ENCODE measurements around the gene HEXIM1.

Gene HEXIM1

DNA sequence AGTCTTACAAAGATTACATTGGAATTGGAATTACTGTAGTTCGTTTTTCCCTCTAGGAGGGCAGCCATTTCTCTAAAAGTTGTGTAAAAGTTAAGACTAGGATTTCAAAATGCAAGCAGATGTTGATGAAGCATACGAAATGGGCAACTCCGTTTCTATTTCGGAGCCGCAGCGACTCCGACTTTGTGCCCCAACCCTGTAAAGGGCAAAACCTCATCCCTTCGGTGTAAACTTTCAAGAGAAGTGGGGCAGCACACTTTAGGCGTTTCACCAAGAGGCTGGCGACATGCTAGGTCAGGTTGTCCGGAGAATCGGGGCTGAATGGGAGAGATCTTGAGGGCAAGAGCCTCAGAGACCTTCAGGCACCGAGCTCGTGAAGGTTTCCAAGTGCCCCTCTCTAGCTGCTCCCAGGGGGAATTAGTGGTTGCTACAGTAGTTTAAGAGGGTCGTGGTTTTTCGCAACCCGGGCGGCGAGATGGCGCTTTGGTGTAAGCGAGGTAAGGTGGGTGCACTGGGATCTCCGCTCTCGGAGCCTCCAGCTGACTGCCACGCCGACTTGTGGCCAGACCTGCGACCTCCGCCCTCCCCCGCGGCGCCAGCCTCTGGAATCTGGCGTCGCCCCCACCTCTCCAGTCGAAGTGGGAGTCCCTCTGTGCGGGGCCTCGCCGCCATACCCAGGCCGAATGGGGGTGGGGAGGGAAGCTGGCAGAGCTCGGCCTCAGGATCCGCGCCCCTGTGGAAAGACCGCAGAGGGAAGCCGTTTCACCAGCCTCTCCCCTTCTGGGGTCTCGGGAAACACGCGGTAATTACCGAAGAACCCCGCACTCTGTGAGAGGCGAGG is 12.4 kb downstream of the HEXIM1 start:
- Mint-ChIP-seq H3K9me3 (no peaks in the 10 kb centered on the region), H3K36me3 (ENCODE audit: low read depth) (peaks cover 24% of the 10 kb centered on the region), H3K27me3 (ENCODE audit: low read depth) (no peaks in the 10 kb centered on the region), H3K4me3 (peak overlapping the region; percentile 99), H3K4me1 (ENCODE audit: low read depth) (peaks cover 26% of the 10 kb centered on the region), H3K27ac (peak overlapping the region; percentile 99)

- Mint-ChIP-seq H3K36me3 (ENCODE audit: low read depth) (peaks cover 24% of the 10 kb centered on the region), H3K4me1 (ENCODE audit: low read depth) (peaks cover 22% of the 10 kb centered on the region), H3K9me3 (no peaks in the 10 kb centered on the region), H3K27ac (peak within 1 kb of the TSS; percentile 99), H3K4me3 (peak within 1 kb of the TSS; percentile 99), H3K27me3 (ENCODE audit: low read depth) (no peaks in the 10 kb centered on the region)
These were observed 13.2 kb downstream of the HEXIM1 start, which contains the start of gene HEXIM2 for GRCh38 chr17:45161288-45162024. TSS of gene HEXIM2 (plus strand) at chr17:45161875. CDS start at chr17:45162794, 919 bp downstream.

DNA sequence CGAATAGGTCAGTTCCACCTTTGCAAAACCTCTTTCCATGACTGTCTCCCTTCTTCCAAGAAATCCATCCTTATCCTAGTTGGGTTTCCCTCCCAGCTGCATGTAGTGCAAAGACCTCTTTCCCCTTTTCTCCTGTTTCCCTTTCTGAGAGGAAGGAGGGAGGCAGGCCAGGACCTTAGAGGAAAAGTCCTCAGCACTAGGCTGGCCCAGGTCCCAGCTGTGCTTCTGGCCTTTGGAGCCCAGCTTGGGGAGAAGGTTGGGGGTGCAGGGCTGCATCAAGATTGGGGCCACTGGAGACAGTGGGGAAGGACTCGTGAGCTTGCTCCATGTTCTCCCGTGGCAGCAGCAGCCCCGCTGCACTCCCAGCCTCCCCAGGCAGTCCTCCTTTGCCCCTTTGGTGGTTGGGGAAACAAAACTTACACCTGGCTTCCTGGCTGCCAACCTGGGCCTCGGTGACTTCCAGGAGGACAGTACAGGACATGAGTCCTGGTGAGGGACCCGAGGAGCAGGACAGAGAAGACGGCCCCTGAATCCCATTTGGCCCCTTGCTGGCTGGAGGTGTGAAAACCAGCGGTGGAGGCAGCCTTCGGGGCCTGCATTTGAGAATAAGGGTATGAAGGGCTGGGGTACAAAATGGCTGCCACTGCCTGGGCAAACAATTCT is 13.9 kb downstream of the HEXIM1 start:
- Mint-ChIP-seq H3K4me1 (ENCODE audit: low read depth) (peaks cover 22% of the 10 kb centered on the region), H3K36me3 (ENCODE audit: low read depth) (peaks cover 24% of the 10 kb centered on the region), H3K27ac (peak overlapping the region; percentile 99), H3K9me3 (no peaks in the 10 kb centered on the region), H3K4me3 (peak overlapping the region; percentile 99), H3K27me3 (ENCODE audit: low read depth) (no peaks in the 10 kb centered on the region)

DNA sequence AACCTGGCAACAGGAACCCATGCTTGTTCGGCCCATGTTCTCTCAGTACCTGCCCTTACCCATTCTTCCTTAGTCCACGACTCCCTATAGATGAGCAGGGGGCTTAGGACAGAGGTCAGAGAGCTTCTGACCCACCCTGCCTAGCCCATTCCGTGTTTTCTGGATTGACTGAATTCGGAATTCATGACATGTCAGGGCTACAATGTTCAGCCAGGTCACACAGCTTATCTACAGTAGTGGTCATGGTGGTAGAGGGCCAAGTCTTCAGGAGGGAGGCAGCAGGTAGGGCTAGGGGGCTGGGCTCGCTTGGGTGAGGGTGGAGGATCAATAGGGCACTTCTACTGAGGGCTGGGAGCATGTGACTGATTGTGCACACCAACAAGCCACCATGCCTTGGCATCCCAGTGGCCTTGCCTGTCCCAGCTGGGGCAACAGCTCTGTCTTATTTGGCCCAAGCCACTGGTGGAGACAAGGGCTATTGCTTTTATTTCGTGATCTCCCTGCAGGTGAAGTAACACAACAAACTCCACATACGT is 16.5 kb downstream of the HEXIM1 start:
- no peaks in the 10 kb centered on the region for H3K27me3 Mint-ChIP-seq (ENCODE audit: low read depth)
- H3K27ac Mint-ChIP-seq: no peak overlapping the region
- peaks cover 14% of the 10 kb centered on the region for H3K36me3 Mint-ChIP-seq (ENCODE audit: low read depth)

GRCh38 chr17:45168991-45169752 is 20.9 kb downstream of the HEXIM1 start:
- H3K27me3 Mint-ChIP-seq (ENCODE audit: low read depth): no peaks in the 10 kb centered on the region
- no peak overlapping the region for H3K27ac Mint-ChIP-seq
- H3K36me3 Mint-ChIP-seq (ENCODE audit: low read depth): peaks cover 3% of the 10 kb centered on the region
- no peak overlapping the region for H3K4me3 Mint-ChIP-seq
- no peaks in the 10 kb centered on the region for H3K9me3 Mint-ChIP-seq
- peaks cover 20% of the 10 kb centered on the region for H3K4me1 Mint-ChIP-seq (ENCODE audit: low read depth)

More for the DNA sequence above, 16.5 kb downstream of the HEXIM1 start:
- H3K4me1 Mint-ChIP-seq (ENCODE audit: low read depth): peaks cover 12% of the 10 kb centered on the region
- H3K9me3 Mint-ChIP-seq: no peaks in the 10 kb centered on the region
- H3K4me3 Mint-ChIP-seq: no peak overlapping the region

GRCh38 chr17:45170280-45170930 is 22.1 kb downstream of the HEXIM1 start:
- H3K4me3 Mint-ChIP-seq: no peak overlapping the region

DNA sequence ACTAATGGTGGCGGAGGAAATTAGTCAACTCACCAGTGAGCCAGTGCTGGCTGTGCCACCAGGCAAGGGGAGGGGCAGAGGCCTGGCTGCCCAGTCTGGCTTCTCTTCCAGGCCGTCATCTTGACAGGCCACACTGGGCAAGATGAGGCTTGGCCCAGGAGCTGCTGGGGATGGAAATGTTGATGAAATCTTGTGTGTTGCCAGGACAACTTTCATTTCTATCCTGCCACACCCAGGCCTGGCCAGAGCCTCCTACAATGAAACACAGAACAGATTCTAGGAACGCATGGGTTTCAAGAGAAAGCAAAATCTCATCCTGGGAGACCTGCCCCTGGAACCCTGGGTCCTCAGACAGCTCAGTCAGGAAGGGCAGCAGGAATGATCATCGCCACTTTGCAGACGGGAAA is 22.7 kb downstream of the HEXIM1 start:
- peaks cover 14% of the 10 kb centered on the region for H3K4me1 Mint-ChIP-seq (ENCODE audit: low read depth)
- H3K36me3 Mint-ChIP-seq (ENCODE audit: low read depth): no peaks in the 10 kb centered on the region
- H3K9me3 Mint-ChIP-seq: no peaks in the 10 kb centered on the region
- H3K27ac Mint-ChIP-seq: peak overlapping the region; percentile 73
- H3K27me3 Mint-ChIP-seq (ENCODE audit: low read depth): no peaks in the 10 kb centered on the region
- no peak overlapping the region for H3K4me3 Mint-ChIP-seq

More at GRCh38 chr17:45170280-45170930, 22.1 kb downstream of the HEXIM1 start:
- peaks cover 15% of the 10 kb centered on the region for H3K4me1 Mint-ChIP-seq (ENCODE audit: low read depth)
- no peaks in the 10 kb centered on the region for H3K36me3 Mint-ChIP-seq (ENCODE audit: low read depth)
- no peaks in the 10 kb centered on the region for H3K27me3 Mint-ChIP-seq (ENCODE audit: low read depth)
- H3K9me3 Mint-ChIP-seq: no peaks in the 10 kb centered on the region
- peak overlapping the region; percentile 73 for H3K27ac Mint-ChIP-seq

DNA sequence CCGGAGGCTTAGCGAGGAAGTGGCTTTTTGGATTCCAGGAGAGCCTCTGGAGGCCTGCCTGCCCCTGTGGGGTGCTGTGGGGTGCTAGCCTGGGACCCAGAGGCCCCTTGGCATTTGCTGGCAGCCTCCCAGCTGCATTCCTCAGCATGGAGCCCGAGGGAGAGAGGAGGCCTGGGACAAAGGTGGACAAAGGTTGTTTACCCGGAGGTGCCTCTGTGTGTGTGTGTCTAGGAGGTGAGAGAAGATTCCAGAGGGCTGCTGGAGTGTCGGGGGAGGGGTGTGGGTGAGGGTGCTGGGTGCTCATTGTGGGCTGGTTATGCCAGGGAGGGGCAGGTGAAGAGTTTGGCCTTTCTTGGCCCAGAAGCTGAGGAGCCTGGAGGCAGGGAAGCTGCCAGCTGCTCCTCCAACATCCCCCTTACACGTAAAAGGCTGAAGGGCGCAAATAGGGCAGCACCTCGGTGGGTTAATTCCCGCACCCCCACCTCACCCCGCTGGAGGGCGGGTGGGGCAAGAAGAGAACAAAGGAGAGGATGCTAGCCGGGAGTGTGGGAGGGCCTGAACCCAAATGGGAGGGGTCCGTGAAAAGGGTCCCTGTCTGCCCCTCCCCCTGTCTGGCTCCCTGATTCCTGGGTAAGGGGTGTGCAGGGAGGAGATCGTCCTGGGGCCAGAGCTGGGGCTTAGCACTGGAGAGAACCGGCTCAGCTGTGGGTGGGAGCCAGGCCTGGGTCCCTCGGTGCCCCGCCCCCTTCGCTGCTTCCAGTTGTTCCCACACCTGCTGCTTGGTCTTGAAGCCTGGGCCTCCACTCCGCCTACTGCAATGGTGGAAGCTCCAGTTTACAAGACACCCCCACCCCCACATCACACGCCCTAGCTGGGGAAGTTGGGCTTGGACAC is 23.3 kb downstream of the HEXIM1 start:
- Mint-ChIP-seq H3K4me3 (no peak overlapping the region), H3K27ac (peak overlapping the region; percentile 73), H3K4me1 (ENCODE audit: low read depth) (peaks cover 14% of the 10 kb centered on the region)

DNA sequence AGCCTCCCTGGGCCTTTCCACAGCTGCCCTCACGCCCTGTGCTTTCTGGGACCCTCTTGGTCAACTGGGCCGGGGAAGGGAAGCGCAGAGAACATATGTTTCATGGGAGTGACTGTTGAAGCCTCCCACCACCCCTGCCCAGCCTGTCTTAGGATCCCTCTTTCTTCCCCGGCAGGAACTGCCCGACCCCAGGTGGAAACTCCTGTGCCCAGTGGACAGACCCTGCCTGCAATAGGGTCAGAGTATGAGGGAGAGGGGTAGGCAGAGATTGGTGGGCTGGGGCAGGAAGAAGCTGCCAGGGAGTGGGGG is 23.9 kb downstream of the HEXIM1 start:
- peak overlapping the region; percentile 62 for H3K27ac Mint-ChIP-seq
- no peaks in the 10 kb centered on the region for H3K36me3 Mint-ChIP-seq (ENCODE audit: low read depth)
- H3K27me3 Mint-ChIP-seq (ENCODE audit: low read depth): no peaks in the 10 kb centered on the region
- H3K9me3 Mint-ChIP-seq: no peaks in the 10 kb centered on the region
- H3K4me3 Mint-ChIP-seq: no peak overlapping the region
- H3K4me1 Mint-ChIP-seq (ENCODE audit: low read depth): peaks cover 14% of the 10 kb centered on the region

More for the DNA sequence above, 23.3 kb downstream of the HEXIM1 start:
- no peaks in the 10 kb centered on the region for H3K27me3 Mint-ChIP-seq (ENCODE audit: low read depth)
- H3K9me3 Mint-ChIP-seq: no peaks in the 10 kb centered on the region
- H3K36me3 Mint-ChIP-seq (ENCODE audit: low read depth): no peaks in the 10 kb centered on the region

DNA sequence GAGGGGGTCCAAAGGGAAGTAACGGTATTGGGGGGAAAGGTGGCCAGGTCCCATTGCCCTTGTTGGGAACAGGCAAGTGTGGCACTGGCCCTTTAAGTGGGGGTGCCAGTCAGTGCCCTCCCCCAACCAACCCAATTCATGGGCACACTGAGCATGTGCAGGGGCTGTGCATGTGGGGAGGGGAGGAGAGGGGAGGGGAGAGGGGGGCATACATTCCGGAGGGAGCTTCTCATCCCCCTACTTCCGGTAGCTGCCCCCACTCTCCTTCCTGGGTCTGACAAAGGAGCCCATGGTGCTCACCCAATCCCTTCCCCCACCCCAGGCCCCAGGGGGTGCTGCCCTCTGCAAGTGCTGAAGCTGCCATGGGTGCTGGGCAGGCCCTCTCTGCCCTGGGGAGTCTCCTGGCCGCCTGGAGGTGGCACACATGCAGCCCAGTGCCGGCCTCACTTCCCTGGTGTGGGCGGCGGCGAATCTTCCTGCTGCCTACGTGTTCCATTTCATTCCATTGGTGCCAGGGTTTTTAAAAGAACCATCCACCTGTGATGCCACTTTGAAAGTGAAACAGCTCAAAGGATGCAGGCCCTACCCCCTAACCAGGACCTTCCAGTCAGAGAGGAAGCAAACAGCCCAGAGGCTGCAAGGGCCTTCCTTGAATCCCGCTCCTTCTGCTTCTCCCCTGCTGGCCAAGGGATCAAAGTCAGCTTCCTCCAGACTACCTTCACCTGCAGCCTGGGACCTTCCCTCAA is 24.4 kb downstream of the HEXIM1 start:
- Mint-ChIP-seq H3K4me1 (ENCODE audit: low read depth) (peaks cover 14% of the 10 kb centered on the region), H3K9me3 (no peaks in the 10 kb centered on the region), H3K27ac (peak overlapping the region; percentile 90), H3K4me3 (peak overlapping the region; percentile 79), H3K36me3 (ENCODE audit: low read depth) (no peaks in the 10 kb centered on the region), H3K27me3 (ENCODE audit: low read depth) (no peaks in the 10 kb centered on the region)

DNA sequence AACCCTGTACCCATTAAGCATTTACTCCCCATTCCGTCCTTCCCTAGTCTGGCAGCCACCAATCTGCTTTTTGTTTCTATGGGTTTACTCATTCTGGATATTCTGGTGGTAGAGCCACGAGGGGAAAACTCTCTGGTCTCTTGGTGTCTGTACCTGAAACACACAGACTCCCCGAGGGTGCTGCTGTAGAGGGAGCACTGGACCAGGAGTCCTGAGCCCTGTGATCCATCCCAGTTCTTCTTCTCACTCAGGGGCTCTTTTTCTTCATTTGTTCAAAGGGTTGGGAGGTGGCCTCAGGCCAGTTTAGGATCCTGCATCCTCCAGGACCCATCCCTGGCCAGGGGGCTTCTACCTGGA is 27.5 kb downstream of the HEXIM1 start:
- Mint-ChIP-seq H3K4me1 (ENCODE audit: low read depth) (peaks cover 14% of the 10 kb centered on the region), H3K4me3 (no peak overlapping the region), H3K27ac (no peak overlapping the region), H3K27me3 (ENCODE audit: low read depth) (no peaks in the 10 kb centered on the region), H3K9me3 (no peaks in the 10 kb centered on the region), H3K36me3 (ENCODE audit: low read depth) (no peaks in the 10 kb centered on the region)

- H3K36me3 Mint-ChIP-seq (ENCODE audit: low read depth): no peaks in the 10 kb centered on the region
- H3K9me3 Mint-ChIP-seq: no peaks in the 10 kb centered on the region
- no peaks in the 10 kb centered on the region for H3K27me3 Mint-ChIP-seq (ENCODE audit: low read depth)
- peaks cover 5% of the 10 kb centered on the region for H3K4me1 Mint-ChIP-seq (ENCODE audit: low read depth)
- H3K4me3 Mint-ChIP-seq: no peak overlapping the region
- no peak overlapping the region for H3K27ac Mint-ChIP-seq
These were observed 29.3 kb downstream of the HEXIM1 start for GRCh38 chr17:45177563-45177962.
